Loucy (cell line): ENCODE measurements around the gene ASPRV1.

Source experiments
- H2AFZ ChIP-seq: fragments of 200-600 bp; sonication (generic); 2 replicates; pipeline ENCODE4 v1.6.0; 2016; ENCODE audit warnings: antibody characterized with exemption, mild to moderate bottlenecking, low read length, moderate library complexity
- H3F3A ChIP-seq: fragments of 200-600 bp; 2 replicates; pipeline ENCODE4 v1.6.0; 2016; ENCODE audit warnings: antibody characterized with exemption, low read depth, mild to moderate bottlenecking
- H3K27me3 ChIP-seq: fragments of 200-600 bp; sonication (generic); 2 replicates; pipeline ENCODE4 v1.6.1; 2014; ENCODE audit warnings: low read length, mild to moderate bottlenecking; ENCODE audit not compliant: insufficient read depth, poor library complexity, severe bottlenecking
- H3K36me3 ChIP-seq: fragments of 200-600 bp; sonication (generic); 2 replicates; pipeline ENCODE4 v1.6.1; 2016; ENCODE audit warnings: low read length; ENCODE audit not compliant: insufficient read depth
- H3K4me1 ChIP-seq: fragments of 200-600 bp; sonication (generic); 2 replicates; pipeline ENCODE4 v1.5.1; 2014; ENCODE audit warnings: low read length, mild to moderate bottlenecking; ENCODE audit not compliant: insufficient read depth, poor library complexity, severe bottlenecking
- H3K4me2 ChIP-seq: fragments of 200-600 bp; sonication (generic); 2 replicates; pipeline ENCODE4 v1.6.0; 2014; ENCODE audit warnings: antibody characterized with exemption, low read length, low read depth, mild to moderate bottlenecking; ENCODE audit not compliant: poor library complexity, severe bottlenecking
- H3K4me3 ChIP-seq: fragments of 200-600 bp; sonication (generic); 2 replicates; pipeline ENCODE4 v1.5.1; 2014; ENCODE audit warnings: low read length, mild to moderate bottlenecking, mixed read lengths; ENCODE audit not compliant: poor library complexity, severe bottlenecking
- H3K79me2 ChIP-seq: fragments of 200-600 bp; sonication (generic); 2 replicates; pipeline ENCODE4 v1.6.1; 2014; ENCODE audit warnings: low read length; ENCODE audit not compliant: insufficient read depth
- H3K9ac ChIP-seq: fragments of 200-600 bp; sonication (generic); 2 replicates; pipeline ENCODE4 v1.6.0; 2014; ENCODE audit warnings: mild to moderate bottlenecking, low read depth, low read length, moderate library complexity; ENCODE audit not compliant: poor library complexity, severe bottlenecking
- H3K9me2 ChIP-seq: fragments of 200-600 bp; sonication (generic); replicated peaks from 2 replicates; pipeline ENCODE4 v1.6.1; 2016; ENCODE audit warnings: low read depth, low read length, mixed read lengths
- H3K9me3 ChIP-seq: fragments of 200-600 bp; sonication (generic); 2 replicates; pipeline ENCODE4 v1.6.1; 2014; ENCODE audit warnings: mild to moderate bottlenecking, antibody characterized with exemption, low read length, low read depth; ENCODE audit not compliant: insufficient read depth
- H4K20me1 ChIP-seq: fragments of 200-600 bp; sonication (generic); 2 replicates; pipeline ENCODE4 v1.6.0; 2014; ENCODE audit warnings: antibody characterized with exemption, low read length, mild to moderate bottlenecking; ENCODE audit not compliant: insufficient read depth, poor library complexity, severe bottlenecking
- EZH2phosphoT487 ChIP-seq: fragments of 200-600 bp; IDR thresholded peaks from 2 replicates; pipeline ENCODE4 v1.6.1; 2018; ENCODE audit warnings: antibody characterized with exemption, mild to moderate bottlenecking, moderate library complexity, borderline replicate concordance
- TF ChIP-seq, protein P1 (sequence below): fragments of 200-600 bp; sonication (generic); conservative IDR thresholded peaks from 2 replicates; pipeline ENCODE4 v1.5.1; 2014; ENCODE audit warnings: mild to moderate bottlenecking, antibody characterized with exemption, low read length

Gene ASPRV1

DNA sequence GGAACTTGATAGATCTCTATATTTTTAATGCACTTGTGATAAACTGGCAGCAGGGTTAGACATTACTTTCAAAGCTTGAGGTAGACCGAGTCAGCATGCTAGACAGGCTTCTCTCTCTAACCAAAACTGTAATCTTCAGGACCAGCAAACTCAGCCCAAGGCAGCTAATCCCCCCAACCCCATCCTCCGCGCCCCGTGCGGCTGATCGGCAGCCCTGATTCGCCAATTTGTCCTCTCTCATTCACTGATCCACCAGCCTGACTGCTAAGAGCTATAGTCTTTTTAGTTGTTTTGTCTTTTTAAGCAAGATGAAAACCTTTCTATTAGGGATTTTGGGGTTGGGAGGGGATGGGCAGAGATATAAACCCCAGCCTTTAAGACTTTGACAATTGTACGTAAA, 20.7 kb downstream of the ASPRV1 start:
- Histone ChIP-seq H3K9me2 (no peaks in the 10 kb centered on the region), H3K9me3 (no peaks in the 10 kb centered on the region), H3K4me2 (no peak overlapping the region), H3K27me3 (no peaks in the 10 kb centered on the region), H3K4me3 (no peak overlapping the region), H2AFZ (no peak overlapping the region), H3K36me3 (peaks cover 31% of the 10 kb centered on the region; the same call in 1 of the 2 replicates), H3K9ac (no peak overlapping the region), H3K79me2 (no peaks in the 10 kb centered on the region), H3K4me1 (peaks cover 11% of the 10 kb centered on the region), H3F3A (no peaks in the 10 kb centered on the region), H4K20me1 (no peaks in the 10 kb centered on the region)
- TF ChIP-seq, protein P1, sequence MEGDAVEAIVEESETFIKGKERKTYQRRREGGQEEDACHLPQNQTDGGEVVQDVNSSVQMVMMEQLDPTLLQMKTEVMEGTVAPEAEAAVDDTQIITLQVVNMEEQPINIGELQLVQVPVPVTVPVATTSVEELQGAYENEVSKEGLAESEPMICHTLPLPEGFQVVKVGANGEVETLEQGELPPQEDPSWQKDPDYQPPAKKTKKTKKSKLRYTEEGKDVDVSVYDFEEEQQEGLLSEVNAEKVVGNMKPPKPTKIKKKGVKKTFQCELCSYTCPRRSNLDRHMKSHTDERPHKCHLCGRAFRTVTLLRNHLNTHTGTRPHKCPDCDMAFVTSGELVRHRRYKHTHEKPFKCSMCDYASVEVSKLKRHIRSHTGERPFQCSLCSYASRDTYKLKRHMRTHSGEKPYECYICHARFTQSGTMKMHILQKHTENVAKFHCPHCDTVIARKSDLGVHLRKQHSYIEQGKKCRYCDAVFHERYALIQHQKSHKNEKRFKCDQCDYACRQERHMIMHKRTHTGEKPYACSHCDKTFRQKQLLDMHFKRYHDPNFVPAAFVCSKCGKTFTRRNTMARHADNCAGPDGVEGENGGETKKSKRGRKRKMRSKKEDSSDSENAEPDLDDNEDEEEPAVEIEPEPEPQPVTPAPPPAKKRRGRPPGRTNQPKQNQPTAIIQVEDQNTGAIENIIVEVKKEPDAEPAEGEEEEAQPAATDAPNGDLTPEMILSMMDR = no peak
- TF ChIP-seq EZH2phosphoT487 = no peak

DNA sequence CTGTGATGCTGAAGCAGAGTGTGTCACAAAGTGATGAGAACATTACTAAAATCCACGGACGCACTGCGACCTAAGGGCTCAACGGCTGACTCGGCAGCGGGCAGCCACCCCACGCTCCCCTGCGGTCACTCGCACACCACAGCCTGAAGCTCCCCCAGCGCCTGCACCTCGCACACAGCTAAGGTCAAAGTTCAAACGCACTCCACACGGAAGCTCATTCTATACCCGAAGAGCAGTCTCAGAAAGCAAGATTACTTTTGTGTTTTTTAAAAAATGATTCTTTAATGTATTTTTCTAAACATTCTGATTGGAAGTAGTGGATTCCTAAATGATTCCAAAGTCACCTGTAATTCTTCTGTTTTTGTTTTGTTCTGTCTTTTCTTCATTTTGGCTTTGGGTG, 21.7 kb downstream of the ASPRV1 start:
- Histone ChIP-seq H3K9me2 (no peaks in the 10 kb centered on the region), H3K9ac (no peak overlapping the region), H3K79me2 (no peaks in the 10 kb centered on the region), H2AFZ (no peak overlapping the region), H3K36me3 (peaks cover 34% of the 10 kb centered on the region; the same call in 1 of the 2 replicates), H3K4me1 (peaks cover 6% of the 10 kb centered on the region), H3K4me3 (no peak overlapping the region), H3K9me3 (no peaks in the 10 kb centered on the region), H4K20me1 (no peaks in the 10 kb centered on the region), H3K27me3 (no peaks in the 10 kb centered on the region), H3K4me2 (no peak overlapping the region), H3F3A (no peaks in the 10 kb centered on the region)
- TF ChIP-seq, protein P1 = no peak
- no peak for TF ChIP-seq EZH2phosphoT487

DNA sequence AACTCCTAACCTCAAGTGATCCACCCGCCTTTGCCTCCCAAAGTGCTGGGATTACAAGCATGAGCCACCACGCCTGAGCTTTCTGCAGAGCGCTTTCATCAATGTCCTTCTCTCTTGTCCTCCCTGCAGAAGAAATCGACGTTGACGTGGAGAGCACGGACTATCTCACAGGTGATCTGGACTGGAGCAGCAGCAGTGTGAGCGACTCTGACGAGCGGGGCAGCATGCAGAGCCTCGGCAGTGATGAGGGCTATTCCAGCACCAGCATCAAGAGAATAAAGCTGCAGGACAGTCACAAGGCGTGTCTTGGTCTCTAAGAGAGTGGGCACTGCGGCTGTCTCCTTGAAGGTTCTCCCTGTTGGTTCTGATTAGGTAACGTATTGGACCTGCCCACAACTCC, 23.5 kb downstream of the ASPRV1 start:
- Histone ChIP-seq H3K4me1 (peaks cover 10% of the 10 kb centered on the region), H3K9me3 (no peaks in the 10 kb centered on the region), H3K9me2 (no peaks in the 10 kb centered on the region), H3F3A (no peaks in the 10 kb centered on the region), H3K4me2 (no peak overlapping the region), H3K79me2 (no peaks in the 10 kb centered on the region), H3K27me3 (no peaks in the 10 kb centered on the region), H3K4me3 (no peak overlapping the region), H2AFZ (no peak overlapping the region), H4K20me1 (no peaks in the 10 kb centered on the region), H3K36me3 (peaks cover 34% of the 10 kb centered on the region; the same call in 1 of the 2 replicates), H3K9ac (no peak overlapping the region)
- TF ChIP-seq EZH2phosphoT487 = no peak
- TF ChIP-seq, protein P1 = no peak
